HTERT RPE-1 (cell line): ENCODE data around the gene PRH1.

Experiments used
- in situ Hi-C: fragments of 300-500 bp; cut with MboI; formaldehyde crosslinking; loops from 4 replicates; pipeline ENCODE4 v1.14.3; 2020; ENCODE audit warnings: low sequenced_read_pairs

Gene PRH1

GRCh38 chr12:10884086-10884725 is at the start of gene PRH1:
Gene PRH1, minus strand, starts transcription at chr12:10884255. Its CDS starts 38 bp downstream, at chr12:10884217.
- in situ Hi-C loops = no loop called here

DNA sequence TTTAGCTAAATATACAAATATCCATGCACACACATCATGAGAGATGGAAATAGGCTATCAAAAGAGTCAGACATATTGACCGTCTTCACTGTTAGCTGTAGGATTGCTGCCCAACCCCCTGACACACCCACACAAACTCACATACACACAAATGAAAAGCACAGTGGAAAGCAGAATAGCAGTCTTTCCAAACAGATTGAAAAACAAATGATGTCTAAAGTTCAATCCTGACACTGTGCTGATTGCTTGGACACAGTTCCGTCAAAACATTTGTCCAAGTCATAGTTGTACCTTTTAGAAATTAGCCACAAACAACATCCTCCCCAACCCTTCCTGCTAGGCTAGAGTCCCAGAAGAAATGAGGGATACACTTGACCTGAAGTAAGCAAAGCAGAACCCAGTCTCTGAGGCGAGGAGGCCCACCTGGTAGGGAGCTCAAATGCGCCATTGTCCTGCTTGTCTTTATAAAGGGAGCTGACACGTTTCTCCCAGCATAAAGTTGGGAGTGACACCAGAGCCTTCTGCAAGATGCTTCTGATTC is 44.8 kb upstream of the PRH1 start, which contains the start of gene PRH2:
PRH2 (plus strand) TSS at position 491 of the 541 bp plus-strand sequence; CDS start at position 529, 38 bp downstream.
- in situ Hi-C loops = no loop called here

DNA sequence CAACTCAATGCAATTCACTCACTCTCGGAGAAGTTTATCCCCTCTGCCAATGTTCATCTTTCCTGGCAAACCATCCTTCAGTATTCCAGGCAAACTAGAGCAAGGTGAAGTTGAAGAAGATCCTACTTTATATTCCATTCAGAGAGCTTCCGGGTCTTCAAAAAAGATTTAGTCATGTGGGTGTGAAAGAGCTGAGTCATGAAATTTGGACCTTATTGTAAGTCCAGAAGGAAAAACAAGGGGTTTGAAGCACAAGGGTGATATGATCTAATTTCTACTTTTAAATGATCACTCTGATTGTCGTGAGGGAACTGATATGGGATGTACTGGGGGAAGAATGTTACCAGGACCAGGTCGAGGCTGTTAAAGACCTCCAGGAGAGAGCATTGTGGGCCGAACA is 42.2 kb upstream of the PRH1 start:
- in situ Hi-C loops = no loop called here

GRCh38 chr12:10919809-10920208 is 35.8 kb upstream of the PRH1 start:
- in situ Hi-C loops = no loop called here

GRCh38 chr12:10910380-10910779 is 26.3 kb upstream of the PRH1 start:
- in situ Hi-C loops = no loop called here

DNA sequence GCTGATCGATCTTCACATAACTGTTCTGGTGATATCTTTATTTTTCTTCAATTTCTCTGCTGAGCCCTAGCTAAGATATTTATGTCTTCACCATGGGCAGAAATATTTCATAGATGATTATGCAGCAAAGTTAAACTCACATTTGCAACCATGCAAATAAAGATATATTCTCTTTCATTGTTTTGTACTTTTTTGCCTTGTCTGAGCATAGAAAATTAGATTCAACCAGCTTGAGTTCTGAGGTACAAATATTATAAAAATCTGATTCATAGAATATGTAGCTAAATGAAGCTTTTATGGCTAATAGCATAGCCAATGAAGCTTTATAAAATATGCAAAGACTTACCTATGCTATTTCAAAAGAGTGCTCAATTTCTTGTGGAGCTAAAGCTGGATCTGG is 25.4 kb upstream of the PRH1 start, which contains the start of gene TAS2R13:
TAS2R13 (minus strand) TSS at position 101 of the 400 bp plus-strand sequence. CDS start 264 bp downstream, outside the sequence.
- in situ Hi-C loops = no loop called here

GRCh38 chr12:10904686-10905085 is 20.6 kb upstream of the PRH1 start:
- in situ Hi-C loops = no loop called here

DNA sequence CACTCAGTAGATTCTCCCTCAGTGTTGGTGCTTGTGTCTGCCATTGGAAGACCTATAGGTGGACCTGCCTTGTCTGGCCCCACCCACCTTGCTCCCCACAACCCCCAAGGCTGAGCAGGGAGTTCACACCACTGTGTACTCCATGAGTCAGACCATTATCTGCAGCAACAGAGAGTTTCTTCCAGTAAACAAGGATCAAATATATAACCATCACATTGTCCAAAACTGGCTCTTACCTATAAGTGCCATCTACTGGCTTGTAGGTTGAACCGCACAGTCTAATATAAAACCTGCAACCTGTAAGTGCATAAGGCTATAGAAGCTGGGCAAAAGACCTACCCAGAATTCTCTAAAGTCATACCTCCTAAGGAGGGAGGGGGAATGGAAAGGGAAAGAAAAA is 17.4 kb upstream of the PRH1 start:
- in situ Hi-C loops = no loop called here

DNA sequence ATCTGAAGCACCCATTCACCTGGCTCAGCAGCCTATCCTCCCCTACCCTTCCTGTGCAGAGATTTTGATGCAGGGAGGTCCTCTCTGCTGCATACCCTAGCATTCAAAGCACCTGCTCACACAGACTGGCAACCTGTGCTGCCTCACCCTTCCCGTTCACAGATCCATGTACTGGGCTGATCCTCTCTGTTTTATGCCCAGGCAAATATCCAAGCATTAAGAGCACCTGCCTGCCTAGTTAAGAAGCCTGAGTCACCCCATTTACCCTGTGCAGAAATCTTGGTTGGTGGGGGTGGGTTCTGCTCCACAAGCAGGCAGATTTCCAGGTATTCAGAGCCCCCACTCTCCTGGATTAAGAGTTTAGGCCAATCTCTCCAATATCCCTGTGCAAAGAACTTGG is 16.9 kb upstream of the PRH1 start:
- in situ Hi-C loops = no loop called here

GRCh38 chr12:10900530-10900929 is 16.5 kb upstream of the PRH1 start:
- in situ Hi-C loops = no loop called here

GRCh38 chr12:10896854-10897253 is 12.8 kb upstream of the PRH1 start:
- in situ Hi-C loops = no loop called here

DNA sequence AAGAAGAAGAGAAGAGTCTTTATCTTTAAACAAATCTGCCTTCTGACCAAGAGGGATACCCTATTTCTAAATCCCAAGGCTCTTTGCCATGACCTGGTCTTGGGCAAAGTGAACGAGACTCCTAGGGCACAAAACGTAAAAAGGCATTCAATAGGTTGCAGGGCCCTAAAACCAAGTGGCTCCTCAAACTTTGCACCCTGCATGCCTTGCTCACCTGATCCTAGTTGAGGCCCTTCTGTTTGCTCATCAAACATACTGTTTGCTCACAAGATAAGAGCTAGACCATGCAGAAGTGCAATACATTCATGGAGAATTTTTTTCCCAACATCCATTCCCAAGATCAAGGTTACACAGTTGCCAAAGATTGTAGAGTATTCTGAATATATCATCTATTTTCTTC is 7.9 kb upstream of the PRH1 start:
- in situ Hi-C loops = no loop called here

- in situ Hi-C loops = no loop called here
Observed at GRCh38 chr12:10889226-10889625, 5.2 kb upstream of the PRH1 start.

DNA sequence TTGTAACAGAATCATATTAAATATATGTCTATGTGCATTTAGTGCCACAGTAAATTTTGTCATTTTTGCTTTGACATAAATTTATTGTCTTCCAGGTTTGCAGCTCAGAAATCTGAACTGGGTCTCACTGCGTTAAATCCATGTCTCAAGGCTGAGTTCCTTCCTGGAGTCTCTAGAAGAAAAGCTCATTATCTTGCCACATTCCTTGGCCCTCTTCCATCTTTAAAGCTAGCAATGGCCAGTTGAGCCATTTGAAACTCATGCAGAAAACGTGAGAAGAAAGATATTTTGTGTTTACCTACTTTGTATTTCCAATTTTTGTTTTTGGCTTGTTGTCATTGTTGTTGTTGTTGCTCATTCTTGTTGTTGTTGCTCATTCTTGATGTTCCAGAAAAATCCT is 10.7 kb downstream of the PRH1 start:
- in situ Hi-C loops = no loop called here

DNA sequence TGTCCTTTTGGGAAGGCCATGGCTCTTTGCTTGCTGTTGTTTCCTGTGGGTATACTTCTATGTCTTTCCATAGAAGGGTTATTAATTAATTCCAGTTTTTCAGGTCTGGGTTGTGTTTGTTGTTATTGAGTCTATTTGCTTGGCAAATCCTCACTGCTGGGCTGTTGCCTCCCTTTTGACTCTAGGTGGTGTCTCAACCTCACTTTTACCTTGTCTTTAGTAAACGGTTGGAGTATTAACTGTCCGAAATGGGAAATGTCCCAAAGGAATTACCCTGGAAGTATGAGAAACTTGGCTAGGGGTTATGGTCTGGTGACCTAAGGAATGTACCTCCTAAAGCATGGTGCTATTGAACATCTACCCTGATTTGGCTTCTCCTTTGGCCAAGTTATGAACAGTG is 16.7 kb downstream of the PRH1 start:
- in situ Hi-C loops = no loop called here

GRCh38 chr12:10863512-10864218 is 20.4 kb downstream of the PRH1 start:
- in situ Hi-C loops = no loop called here

DNA sequence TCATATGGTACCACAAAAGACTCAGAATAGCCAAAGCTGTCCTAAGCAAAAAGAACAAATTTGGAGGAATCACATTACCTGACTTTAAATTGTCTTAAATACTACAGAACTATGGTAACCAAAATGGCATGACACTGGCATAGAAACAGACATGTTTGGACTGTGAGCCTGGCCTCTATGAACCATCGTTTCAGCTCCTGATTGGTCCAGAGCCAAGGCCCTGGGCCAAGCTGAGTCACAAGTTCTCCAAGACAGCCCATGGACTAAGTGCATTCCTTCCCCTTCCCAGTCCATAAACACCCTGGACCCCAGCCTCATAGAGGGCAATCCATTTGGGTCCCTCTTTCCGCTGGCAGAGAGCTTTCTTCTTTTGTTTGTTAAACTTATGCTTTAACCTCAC is 22.7 kb downstream of the PRH1 start:
- in situ Hi-C loops = no loop called here

- in situ Hi-C loops = no loop called here
Observed at GRCh38 chr12:10855807-10856206, 28.2 kb downstream of the PRH1 start.

DNA sequence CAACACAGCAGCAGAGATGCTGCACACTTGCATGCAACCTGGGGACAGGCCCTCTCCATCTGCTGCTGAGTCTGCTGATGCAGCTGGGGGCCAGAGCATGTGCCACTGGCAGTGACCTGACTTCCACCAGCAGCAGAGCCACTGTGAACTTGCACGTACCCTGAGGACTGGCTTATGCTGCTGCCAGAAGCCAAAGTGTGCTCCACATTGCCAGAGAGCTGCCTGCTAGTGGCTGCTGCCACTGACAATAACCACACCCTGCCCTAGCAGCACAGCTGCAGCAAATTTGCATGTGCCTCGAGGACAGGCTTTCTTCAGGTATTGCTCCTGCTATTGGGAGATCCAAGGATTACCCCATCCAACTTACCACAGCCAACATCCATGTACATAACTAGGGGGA is 30.3 kb downstream of the PRH1 start:
- in situ Hi-C loops = no loop called here

DNA sequence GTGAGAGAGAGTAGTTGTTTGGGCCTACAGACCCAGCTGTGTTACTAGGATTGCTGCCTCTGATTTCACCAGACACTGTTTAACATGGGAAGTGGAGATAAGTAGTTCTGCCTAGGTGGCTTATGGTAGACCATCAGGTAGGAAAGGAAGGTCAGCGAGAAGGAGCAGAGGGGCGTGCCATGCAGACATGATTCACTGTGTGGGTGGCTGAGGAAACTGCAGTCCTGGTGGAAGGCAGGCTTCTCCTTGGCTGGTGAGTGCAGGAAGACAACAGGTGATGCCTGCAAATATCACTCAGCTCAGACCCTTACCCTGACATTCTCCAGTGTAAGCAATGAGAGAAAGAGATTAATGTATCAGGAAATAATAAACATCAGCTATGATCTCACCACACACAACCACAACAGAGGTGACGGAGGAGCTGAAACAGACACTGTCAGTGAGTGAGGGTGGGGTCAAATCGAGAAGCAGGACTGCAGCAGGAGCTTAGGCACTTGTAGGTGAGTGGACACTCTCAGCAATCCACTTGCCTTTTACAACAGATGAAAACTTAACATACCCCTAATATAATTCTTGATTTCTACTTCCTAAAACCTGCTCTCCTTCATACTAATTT is 32.7 kb downstream of the PRH1 start:
- in situ Hi-C loops = no loop called here

GRCh38 chr12:10849425-10849878 is 34.6 kb downstream of the PRH1 start, which contains the start of gene PRR4:
Gene PRR4, minus strand, starts transcription at chr12:10849475. Its CDS starts 38 bp downstream, at chr12:10849437.
- in situ Hi-C loops = no loop called here
